Measurements from ENCODE around the gene C3orf85. TPM values are rescaled to one million over a fixed set of nuclear protein-coding genes. Genes with fewer than 3 reads are reported as not detected.

Gene C3orf85
- total RNA-seq, 1 donor from 2014 or later = not detected

DNA sequence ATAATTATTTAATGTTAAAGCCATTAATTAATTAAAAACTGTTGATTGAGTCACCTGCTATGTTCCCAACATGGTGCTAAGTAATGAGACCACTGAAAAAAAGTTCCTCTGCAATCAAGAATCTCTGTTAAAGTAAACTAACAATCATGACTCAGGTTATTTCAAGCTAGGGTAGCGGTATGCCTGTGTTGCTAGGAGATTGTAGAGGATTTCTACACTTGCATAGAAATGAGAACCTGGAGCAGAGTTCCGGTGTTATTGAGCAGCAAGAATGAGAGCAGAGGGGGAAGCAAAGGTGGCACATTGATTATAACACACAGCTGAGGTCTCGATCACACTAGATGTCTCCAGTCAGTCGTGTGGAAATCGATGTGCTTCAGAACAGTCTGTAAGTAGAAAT lies 41.4 kb downstream of the C3orf85 start:
- ATAC-seq = no peak
- no peak overlapping the region for H3K27ac ChIP-seq
- H3K36me3 ChIP-seq = no peaks in the 10 kb centered on the region
- TF ChIP-seq, protein P1, sequence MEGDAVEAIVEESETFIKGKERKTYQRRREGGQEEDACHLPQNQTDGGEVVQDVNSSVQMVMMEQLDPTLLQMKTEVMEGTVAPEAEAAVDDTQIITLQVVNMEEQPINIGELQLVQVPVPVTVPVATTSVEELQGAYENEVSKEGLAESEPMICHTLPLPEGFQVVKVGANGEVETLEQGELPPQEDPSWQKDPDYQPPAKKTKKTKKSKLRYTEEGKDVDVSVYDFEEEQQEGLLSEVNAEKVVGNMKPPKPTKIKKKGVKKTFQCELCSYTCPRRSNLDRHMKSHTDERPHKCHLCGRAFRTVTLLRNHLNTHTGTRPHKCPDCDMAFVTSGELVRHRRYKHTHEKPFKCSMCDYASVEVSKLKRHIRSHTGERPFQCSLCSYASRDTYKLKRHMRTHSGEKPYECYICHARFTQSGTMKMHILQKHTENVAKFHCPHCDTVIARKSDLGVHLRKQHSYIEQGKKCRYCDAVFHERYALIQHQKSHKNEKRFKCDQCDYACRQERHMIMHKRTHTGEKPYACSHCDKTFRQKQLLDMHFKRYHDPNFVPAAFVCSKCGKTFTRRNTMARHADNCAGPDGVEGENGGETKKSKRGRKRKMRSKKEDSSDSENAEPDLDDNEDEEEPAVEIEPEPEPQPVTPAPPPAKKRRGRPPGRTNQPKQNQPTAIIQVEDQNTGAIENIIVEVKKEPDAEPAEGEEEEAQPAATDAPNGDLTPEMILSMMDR (IDR thresholded peaks at IDR 0.05) = no peak
- no peak for DNase-seq
- no peaks in the 10 kb centered on the region for H3K4me1 ChIP-seq
- H3K4me3 ChIP-seq = no peak overlapping the region
- intact Hi-C loops (cut with DNase I) = no loop called here
- no peaks in the 10 kb centered on the region for H3K9me3 ChIP-seq
- H3K27me3 ChIP-seq (ENCODE audit: low read depth) = no peaks in the 10 kb centered on the region

DNA sequence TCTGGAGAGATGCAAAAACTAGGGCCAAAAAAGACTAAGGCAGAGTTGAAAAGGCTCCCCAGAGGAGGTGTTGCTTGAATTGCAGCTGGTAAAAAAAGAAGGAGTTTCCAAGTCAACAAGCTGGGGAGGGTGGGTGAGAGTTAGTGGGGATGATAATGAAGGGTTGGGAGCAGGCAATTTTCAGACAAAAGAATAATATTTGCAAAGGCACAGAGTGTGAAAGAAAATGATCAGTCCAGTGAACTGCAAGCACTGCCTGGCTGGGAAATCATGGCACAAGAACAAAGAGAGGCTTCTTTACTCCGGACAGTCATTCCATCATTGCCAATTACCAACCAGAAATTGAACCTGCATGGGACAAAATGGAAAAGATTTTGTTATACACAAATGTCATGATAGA lies 42.2 kb downstream of the C3orf85 start:
- H3K27ac ChIP-seq = no peak overlapping the region
- no peak for DNase-seq
- no peak for ATAC-seq
- H3K9me3 ChIP-seq = no peaks in the 10 kb centered on the region
- no peaks in the 10 kb centered on the region for H3K36me3 ChIP-seq
- H3K27me3 ChIP-seq (ENCODE audit: low read depth) = no peaks in the 10 kb centered on the region
- intact Hi-C loops (cut with DNase I) = no loop called here
- H3K4me1 ChIP-seq = no peaks in the 10 kb centered on the region
- TF ChIP-seq, protein P1 (IDR thresholded peaks at IDR 0.05) = no peak
- no peak overlapping the region for H3K4me3 ChIP-seq

DNA sequence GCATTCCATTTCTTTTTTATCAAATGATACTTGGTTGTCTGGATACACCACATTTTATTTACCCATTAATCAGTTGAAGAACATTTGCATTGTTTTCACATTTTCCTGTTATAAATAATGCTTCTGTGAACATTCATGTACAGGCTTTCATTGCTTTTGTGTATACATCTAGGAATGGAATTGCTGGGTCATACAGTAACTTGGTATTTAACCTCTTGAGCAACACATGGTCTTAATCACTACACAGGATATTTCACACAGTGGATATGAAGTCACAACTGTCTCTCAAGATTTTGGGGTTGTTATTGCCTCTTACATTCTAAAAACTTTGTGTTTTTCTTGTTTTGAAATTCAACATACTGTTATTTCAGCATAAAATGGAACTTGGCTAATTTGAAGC lies 48.2 kb downstream of the C3orf85 start:
- Histone ChIP-seq H3K9me3 (no peaks in the 10 kb centered on the region), H3K36me3 (no peaks in the 10 kb centered on the region), H3K4me3 (no peak overlapping the region), H3K27ac (no peak overlapping the region), H3K27me3 (ENCODE audit: low read depth) (no peaks in the 10 kb centered on the region), H3K4me1 (no peaks in the 10 kb centered on the region)
- intact Hi-C loops (cut with DNase I) = no loop called here
- TF ChIP-seq, protein P1 (IDR thresholded peaks at IDR 0.05) = no peak
- DNase-seq = no peak
- ATAC-seq = no peak

DNA sequence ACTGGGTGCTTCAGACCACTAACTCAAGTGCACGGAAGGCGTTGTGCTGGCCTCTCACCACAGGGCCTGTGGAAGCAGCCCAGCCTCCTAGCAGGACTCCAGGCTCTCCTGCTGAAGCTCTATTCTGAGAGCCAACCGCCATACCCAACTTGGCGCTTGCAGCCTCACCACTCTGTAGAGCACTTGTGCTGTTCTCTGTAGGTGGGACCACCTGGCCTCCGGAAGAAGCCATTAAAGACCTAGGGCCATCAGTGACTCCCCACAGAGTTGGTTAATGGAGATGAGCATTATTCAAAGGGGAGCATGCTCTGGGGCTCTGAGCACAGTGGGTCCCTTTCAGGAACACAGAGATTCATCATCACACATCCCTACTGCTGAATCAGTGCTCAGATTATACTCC lies 50.9 kb downstream of the C3orf85 start:
- Histone ChIP-seq H3K27me3 (ENCODE audit: low read depth) (no peaks in the 10 kb centered on the region), H3K9me3 (no peaks in the 10 kb centered on the region), H3K4me1 (no peaks in the 10 kb centered on the region), H3K4me3 (no peak overlapping the region), H3K36me3 (no peaks in the 10 kb centered on the region), H3K27ac (no peak overlapping the region)
- TF ChIP-seq, protein P1 (IDR thresholded peaks at IDR 0.05) = no peak
- ATAC-seq (no peak), DNase-seq (no peak)
- intact Hi-C loops (cut with DNase I) = no loop called here

DNA sequence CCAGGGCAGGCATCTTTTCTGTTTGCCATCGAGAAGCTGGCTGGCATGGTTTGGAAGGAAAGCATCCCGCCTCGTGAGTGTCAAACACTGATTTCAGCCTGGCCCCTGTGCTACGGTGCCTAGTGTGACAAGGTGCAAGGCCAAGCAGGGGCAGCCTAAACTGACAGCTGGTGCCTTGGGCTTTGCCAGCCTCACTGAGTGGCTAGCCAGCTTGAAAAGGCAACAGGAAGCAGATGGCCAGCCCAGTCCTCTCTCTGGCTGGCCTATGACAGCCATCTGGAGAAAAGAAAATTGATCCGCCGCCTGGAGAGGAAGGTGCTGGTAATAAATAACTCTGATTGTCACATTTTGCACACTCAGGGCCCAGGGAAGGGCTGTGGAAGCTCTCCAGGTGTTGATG lies 52.2 kb downstream of the C3orf85 start:
- H3K4me3 ChIP-seq = no peak overlapping the region
- H3K27ac ChIP-seq = no peak overlapping the region
- H3K36me3 ChIP-seq = no peaks in the 10 kb centered on the region
- no peak for ATAC-seq
- H3K9me3 ChIP-seq = no peaks in the 10 kb centered on the region
- H3K4me1 ChIP-seq = no peaks in the 10 kb centered on the region
- no peaks in the 10 kb centered on the region for H3K27me3 ChIP-seq (ENCODE audit: low read depth)
- TF ChIP-seq, protein P1 (IDR thresholded peaks at IDR 0.05) = no peak
- DNase-seq = no peak
- intact Hi-C loops (cut with DNase I) = no loop called here

DNA sequence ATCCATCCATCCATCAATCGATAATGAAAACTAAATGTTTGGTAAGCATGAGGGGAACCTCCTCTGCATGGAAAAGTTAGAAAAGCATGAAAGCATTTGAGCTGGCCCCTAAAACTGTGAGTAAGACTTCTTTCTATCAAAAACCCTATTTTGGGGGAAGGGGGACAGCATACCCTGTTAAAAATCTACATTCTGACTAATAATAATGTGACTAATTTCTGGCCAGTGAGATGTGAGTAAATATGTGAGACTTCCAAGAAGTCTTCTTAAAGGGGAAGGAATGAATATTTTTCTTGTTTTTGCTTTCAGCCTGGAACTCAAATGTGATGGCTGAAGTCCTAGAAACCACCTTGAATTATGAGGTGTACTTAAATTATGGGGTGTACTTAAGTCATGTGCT lies 54.9 kb downstream of the C3orf85 start:
- no peak for DNase-seq
- ATAC-seq = no peak
- TF ChIP-seq, protein P1 (IDR thresholded peaks at IDR 0.05) = no peak
- H3K27me3 ChIP-seq (ENCODE audit: low read depth) = no peaks in the 10 kb centered on the region
- H3K36me3 ChIP-seq = no peaks in the 10 kb centered on the region
- intact Hi-C loops (cut with DNase I) = no loop called here
- no peak overlapping the region for H3K27ac ChIP-seq
- no peaks in the 10 kb centered on the region for H3K4me1 ChIP-seq
- no peak overlapping the region for H3K4me3 ChIP-seq
- H3K9me3 ChIP-seq = no peaks in the 10 kb centered on the region

Measured in lower lobe of right lung (tissue), 2 donors.